Astrocyte of the spinal cord (primary cell): ENCODE results near the gene MMP17.

ENCODE experiments used
- DNase-seq: peaks from one replicate; pipeline ENCODE4 v3.0.0; 2011; ENCODE audit warnings: low read depth, low spot score
- H3K4me3 ChIP-seq: 2 replicates; pipeline ENCODE4 v1.5.1; 2011; ENCODE audit warnings: low read depth, mild to moderate bottlenecking, low read length, moderate library complexity
- CTCF ChIP-seq: IDR thresholded peaks from 2 replicates; pipeline ENCODE4 v1.5.1; 2012; ENCODE audit warnings: low read depth, mild to moderate bottlenecking, low read length, inconsistent platforms
- in situ Hi-C: cut with HindIII; loops from 2 replicates; pipeline ENCODE4 v1.10.0; 2017; ENCODE audit warnings: low sequenced_read_pairs

MMP17 gene

GRCh38 chr12:131786331-131786730 lies 41.9 kb upstream of the MMP17 start:
- no peak overlapping the region for H3K4me3 ChIP-seq
- in situ Hi-C loops = no loop called here
- TF ChIP-seq CTCF = no peak
- DNase-seq = no peak

GRCh38 chr12:131787143-131787660 lies 41.0 kb upstream of the MMP17 start:
- no peak overlapping the region for H3K4me3 ChIP-seq
- in situ Hi-C loops = no loop called here
- DNase-seq = no peak
- TF ChIP-seq CTCF = no peak

GRCh38 chr12:131788070-131788469 lies 40.1 kb upstream of the MMP17 start:
- in situ Hi-C loops = no loop called here
- no peak overlapping the region for H3K4me3 ChIP-seq
- no peak for TF ChIP-seq CTCF
- DNase-seq = no peak

GRCh38 chr12:131789638-131790037 lies 38.6 kb upstream of the MMP17 start:
- DNase-seq = no peak
- TF ChIP-seq CTCF = no peak
- in situ Hi-C loops = no loop called here
- H3K4me3 ChIP-seq = no peak overlapping the region

- H3K4me3 ChIP-seq = no peak overlapping the region
- TF ChIP-seq CTCF = no peak
- in situ Hi-C loops = no loop called here
- DNase-seq = peak; percentile 22
These were observed 34.8 kb upstream of the MMP17 start for GRCh38 chr12:131793243-131794022.

GRCh38 chr12:131794061-131794460 lies 34.1 kb upstream of the MMP17 start:
- TF ChIP-seq CTCF = no peak
- no peak overlapping the region for H3K4me3 ChIP-seq
- no peak for DNase-seq
- in situ Hi-C loops = no loop called here
